ENCODE results near the gene BTN2A1.
"Not testable (repeated sequence)": the region's sequence is repeated elsewhere in the genome, so short reads cannot be mapped to it uniquely, and the experiment has no call there.

Gene BTN2A1

DNA sequence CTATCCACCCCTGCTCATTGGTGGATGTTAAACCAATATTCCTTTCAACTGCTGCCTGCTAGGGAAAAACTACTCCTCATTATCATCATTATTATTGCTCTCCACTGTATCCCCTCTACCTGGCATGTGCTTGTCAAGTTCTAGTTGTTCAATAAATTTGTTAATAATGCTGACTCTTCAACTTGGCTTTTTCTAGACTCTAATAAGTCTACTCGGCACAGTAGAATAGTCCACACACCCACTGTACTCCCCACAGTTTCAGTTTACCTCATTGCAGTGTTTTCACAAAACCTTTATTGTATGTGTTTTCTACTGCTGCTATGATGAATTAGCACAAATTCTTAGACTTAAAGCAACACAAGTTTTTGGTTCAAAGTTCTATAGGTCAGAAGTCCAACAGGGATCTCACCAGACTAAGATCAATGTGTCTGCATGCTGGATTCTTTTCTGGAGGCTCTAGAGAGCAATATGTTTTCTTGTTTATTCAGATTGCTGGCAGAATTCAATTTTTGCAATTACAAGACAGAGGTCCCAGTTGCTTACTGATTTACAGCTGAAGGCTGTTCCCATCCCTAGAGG, 42.6 kb upstream of the BTN2A1 start:
- H3K4me3 ChIP-seq (ENCODE audit: low read depth, low read length) = no peak overlapping the region
- TF ChIP-seq MYC (IDR thresholded peaks at IDR 0.05; ENCODE audit: low read depth, low read length) (no peak), POLR2A (IDR thresholded peaks at IDR 0.05; ENCODE audit: extremely low read depth, insufficient read length) (no peak)
- TF ChIP-seq, protein P1, sequence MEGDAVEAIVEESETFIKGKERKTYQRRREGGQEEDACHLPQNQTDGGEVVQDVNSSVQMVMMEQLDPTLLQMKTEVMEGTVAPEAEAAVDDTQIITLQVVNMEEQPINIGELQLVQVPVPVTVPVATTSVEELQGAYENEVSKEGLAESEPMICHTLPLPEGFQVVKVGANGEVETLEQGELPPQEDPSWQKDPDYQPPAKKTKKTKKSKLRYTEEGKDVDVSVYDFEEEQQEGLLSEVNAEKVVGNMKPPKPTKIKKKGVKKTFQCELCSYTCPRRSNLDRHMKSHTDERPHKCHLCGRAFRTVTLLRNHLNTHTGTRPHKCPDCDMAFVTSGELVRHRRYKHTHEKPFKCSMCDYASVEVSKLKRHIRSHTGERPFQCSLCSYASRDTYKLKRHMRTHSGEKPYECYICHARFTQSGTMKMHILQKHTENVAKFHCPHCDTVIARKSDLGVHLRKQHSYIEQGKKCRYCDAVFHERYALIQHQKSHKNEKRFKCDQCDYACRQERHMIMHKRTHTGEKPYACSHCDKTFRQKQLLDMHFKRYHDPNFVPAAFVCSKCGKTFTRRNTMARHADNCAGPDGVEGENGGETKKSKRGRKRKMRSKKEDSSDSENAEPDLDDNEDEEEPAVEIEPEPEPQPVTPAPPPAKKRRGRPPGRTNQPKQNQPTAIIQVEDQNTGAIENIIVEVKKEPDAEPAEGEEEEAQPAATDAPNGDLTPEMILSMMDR (IDR thresholded peaks at IDR 0.05; ENCODE audit: low read depth, low read length) = no peak
- TF ChIP-seq, protein P2, sequence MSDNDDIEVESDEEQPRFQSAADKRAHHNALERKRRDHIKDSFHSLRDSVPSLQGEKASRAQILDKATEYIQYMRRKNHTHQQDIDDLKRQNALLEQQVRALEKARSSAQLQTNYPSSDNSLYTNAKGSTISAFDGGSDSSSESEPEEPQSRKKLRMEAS (IDR thresholded peaks at IDR 0.05; ENCODE audit: low read depth, low read length) = no peak
- no peak for DNase-seq (ENCODE audit: low read depth)

DNA sequence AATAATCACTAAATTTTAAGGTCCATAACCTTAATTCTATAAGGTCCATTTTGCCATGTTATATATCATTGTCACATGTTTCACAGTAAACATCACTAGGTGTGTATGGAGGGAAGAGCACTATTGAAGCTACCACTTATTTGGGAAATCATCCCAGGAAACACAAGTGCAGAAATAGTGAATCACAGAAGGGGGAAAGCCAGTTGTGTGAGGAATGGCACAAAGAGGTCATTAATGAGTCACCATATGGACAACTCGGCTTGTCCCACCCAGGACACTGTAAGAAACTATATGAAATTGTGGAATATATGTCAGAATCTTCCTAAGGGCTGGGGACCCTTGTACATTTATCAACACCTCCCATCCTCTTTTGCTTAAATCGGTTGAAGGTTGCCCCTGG, 42.0 kb upstream of the BTN2A1 start:
- DNase-seq (ENCODE audit: low read depth) = no peak
- H3K4me3 ChIP-seq (ENCODE audit: low read depth, low read length) = no peak overlapping the region
- TF ChIP-seq, protein P1 (IDR thresholded peaks at IDR 0.05; ENCODE audit: low read depth, low read length) = no peak
- no peak for TF ChIP-seq POLR2A (IDR thresholded peaks at IDR 0.05; ENCODE audit: extremely low read depth, insufficient read length)
- no peak for TF ChIP-seq MYC (IDR thresholded peaks at IDR 0.05; ENCODE audit: low read depth, low read length)
- TF ChIP-seq, protein P2 (IDR thresholded peaks at IDR 0.05; ENCODE audit: low read depth, low read length) = no peak

DNA sequence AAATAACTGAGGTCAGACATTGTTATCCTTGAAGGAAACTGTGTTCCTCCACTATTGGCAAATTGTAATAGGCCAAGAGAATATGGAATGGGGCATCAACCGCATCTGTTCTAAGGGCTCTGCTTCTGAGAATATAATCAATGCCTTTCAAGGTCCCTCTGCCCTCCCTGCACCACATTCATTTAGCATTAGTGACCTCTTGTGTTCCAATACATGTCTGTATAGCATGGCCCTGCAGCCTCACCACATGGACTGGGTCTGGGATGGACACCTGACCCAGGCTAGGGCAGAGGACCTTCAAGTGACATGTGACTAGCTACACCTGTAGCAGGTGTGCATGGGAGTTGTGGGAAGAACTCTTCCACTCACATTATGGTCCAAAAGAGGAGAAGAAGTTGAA, 41.5 kb upstream of the BTN2A1 start:
- H3K4me3 ChIP-seq (ENCODE audit: low read depth, low read length) = no peak overlapping the region
- no peak for DNase-seq (ENCODE audit: low read depth)

DNA sequence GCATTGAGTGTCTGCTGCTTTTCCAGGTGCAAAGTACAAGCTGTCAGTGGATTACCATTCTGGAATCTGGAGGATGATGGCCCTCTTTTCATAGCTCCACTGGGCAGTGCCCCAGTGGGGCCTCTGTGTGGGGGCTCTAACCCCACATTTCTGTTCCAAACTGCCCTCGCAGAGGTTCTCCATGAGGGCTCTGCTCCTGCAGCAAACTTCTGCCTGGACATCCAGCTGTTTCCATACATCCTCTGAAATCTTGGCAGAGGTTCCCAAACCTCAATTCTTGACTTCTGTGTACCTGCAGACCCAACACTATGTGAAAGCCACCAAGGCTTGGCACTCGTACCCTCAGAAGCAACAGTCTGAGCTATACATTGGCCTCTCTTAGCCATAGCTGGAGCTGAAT, 39.7 kb upstream of the BTN2A1 start:
- H3K4me3 ChIP-seq (ENCODE audit: low read depth, low read length); DNase-seq (ENCODE audit: low read depth): not testable (repeated sequence)

More for the DNA sequence above, 41.5 kb upstream of the BTN2A1 start:
- TF ChIP-seq POLR2A (IDR thresholded peaks at IDR 0.05; ENCODE audit: extremely low read depth, insufficient read length) (no peak), MYC (IDR thresholded peaks at IDR 0.05; ENCODE audit: low read depth, low read length) (no peak)
- TF ChIP-seq, protein P1 (IDR thresholded peaks at IDR 0.05; ENCODE audit: low read depth, low read length) = no peak
- TF ChIP-seq, protein P2 (IDR thresholded peaks at IDR 0.05; ENCODE audit: low read depth, low read length) = no peak

DNA sequence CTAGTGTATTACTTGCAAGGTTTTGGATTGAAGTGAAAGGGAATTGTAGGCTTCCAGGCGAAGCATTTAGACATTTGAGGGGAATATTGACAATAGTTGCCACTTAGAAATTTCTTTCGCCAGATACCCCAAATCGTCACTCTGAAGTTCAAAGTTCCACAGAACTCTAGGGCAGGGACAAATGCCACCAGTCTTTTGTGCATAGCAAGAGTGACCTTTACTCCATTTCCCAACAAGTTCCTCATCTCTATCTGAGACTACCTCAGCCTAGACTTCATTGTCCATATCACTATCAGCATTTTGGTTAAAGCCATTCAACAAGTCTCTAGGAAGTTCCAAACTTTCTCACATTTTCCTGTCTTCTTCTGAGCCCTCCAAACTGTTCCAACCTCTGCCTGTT, 39.0 kb upstream of the BTN2A1 start:
- H3K4me3 ChIP-seq (ENCODE audit: low read depth, low read length); DNase-seq (ENCODE audit: low read depth): not testable (repeated sequence)

DNA sequence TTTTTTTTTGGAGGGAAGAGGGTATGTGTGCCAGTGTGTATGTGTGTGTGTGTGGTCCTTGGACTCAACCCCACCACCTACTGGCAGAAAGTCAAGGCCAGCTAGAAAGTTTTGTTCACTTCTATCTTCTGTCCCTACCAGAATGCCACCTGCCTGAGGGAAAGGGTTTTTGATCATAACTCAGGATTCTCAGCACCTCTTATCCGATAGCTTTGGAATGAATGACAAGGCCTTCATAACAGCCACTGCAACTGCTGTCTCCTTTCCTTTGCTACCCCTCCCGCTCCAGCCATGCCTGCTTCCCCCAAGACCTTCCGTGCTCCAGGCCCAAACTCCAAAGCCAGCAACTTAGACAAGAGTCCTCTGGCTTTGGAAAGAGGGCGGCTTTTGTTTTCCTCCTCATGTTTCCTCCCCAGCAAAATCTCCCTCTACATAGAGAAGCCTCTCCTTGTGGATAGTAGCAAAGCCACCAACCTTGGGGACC, 37.0 kb upstream of the BTN2A1 start:
- TF ChIP-seq, protein P1 (IDR thresholded peaks at IDR 0.05; ENCODE audit: low read depth, low read length) = peak; percentile 49
- no peak for TF ChIP-seq MYC (IDR thresholded peaks at IDR 0.05; ENCODE audit: low read depth, low read length)
- peak overlapping the region; percentile 80 for H3K4me3 ChIP-seq (ENCODE audit: low read depth, low read length)
- peak; percentile 54 for DNase-seq (ENCODE audit: low read depth)

DNA sequence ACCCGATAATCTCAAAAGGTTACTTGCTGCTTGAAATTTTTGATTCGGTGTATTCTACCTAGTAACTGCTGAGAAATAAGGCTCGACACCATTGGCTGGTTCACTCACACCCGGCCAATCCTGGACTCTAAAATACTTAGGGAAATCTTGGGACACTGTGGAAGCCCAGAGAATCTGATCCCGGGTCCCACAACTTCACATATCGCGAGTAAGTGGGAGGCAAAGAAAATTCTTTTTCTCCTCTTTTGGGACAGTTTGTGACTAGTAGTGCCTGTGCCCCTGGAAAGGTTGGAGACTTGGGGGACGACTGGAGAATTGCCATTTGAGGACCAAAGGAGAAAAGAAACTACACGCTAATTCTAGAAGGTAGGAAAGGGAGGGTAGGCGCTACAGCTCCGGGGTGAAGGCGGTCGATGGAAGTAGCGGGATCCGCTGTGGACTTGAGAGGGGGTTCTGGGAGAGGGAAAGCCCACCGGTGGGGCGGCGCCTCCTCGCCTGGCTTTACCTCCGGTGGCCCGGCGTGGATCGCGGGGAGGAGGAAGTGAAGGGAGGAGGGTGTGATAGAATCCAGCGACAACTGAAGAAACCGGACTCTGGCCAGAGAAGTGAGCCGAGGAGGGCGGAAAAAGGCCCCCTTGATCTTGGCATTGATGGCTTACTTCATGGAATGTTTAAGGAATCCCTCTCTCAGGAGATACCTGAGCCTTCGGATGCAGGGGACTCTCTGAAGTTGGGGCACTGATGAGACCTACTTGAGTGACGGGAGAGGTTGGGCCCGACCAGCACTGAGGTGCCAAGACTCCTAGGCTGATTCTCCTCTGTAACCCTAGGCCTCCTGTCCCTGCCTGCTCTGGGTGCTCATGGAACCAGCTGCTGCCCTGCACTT, 36.3 kb upstream of the BTN2A1 start:
- peak; percentile 80 for DNase-seq (ENCODE audit: low read depth)
- peak overlapping the region; percentile 80 for H3K4me3 ChIP-seq (ENCODE audit: low read depth, low read length)
- TF ChIP-seq POLR2A (IDR thresholded peaks at IDR 0.05; ENCODE audit: extremely low read depth, insufficient read length) (no peak), MYC (IDR thresholded peaks at IDR 0.05; ENCODE audit: low read depth, low read length) (no peak)
- TF ChIP-seq, protein P1 (IDR thresholded peaks at IDR 0.05; ENCODE audit: low read depth, low read length) = no peak
- TF ChIP-seq, protein P2 (IDR thresholded peaks at IDR 0.05; ENCODE audit: low read depth, low read length) = no peak
